Hepatocyte (in vitro differentiated cells): Measurements from ENCODE around the gene MATK. TPM values are rescaled to one million over a fixed set of nuclear protein-coding genes. Genes with fewer than 3 reads are reported as not detected.
"Not testable (repeated sequence)": the region's sequence is repeated elsewhere in the genome, so short reads cannot be mapped to it uniquely, and the experiment has no call there.

Experiments
- DNase-seq: peaks from one replicate; pipeline ENCODE4 v3.0.0-alpha.2; 2016; ENCODE audit warnings: low spot score
- H2AFZ ChIP-seq: fragments of 200-600 bp; sonication (generic); 2 replicates; pipeline ENCODE4 v1.6.0; 2016; ENCODE audit warnings: antibody characterized with exemption, mild to moderate bottlenecking
- H3K27ac ChIP-seq: fragments of 200-600 bp; sonication (generic); 2 replicates; pipeline ENCODE4 v1.5.1; 2016; ENCODE audit warnings: mild to moderate bottlenecking
- H3K27me3 ChIP-seq: fragments of 200-600 bp; sonication (generic); 2 replicates; pipeline ENCODE4 v1.6.1; 2016
- H3K36me3 ChIP-seq: fragments of 200-600 bp; sonication (generic); replicated peaks from 2 replicates; pipeline ENCODE4 v1.5.1; 2016; ENCODE audit warnings: low read depth; ENCODE audit not compliant: insufficient read depth
- H3K4me1 ChIP-seq: fragments of 200-600 bp; sonication (generic); 2 replicates; pipeline ENCODE4 v1.5.1; 2016; ENCODE audit warnings: mild to moderate bottlenecking, moderate library complexity; ENCODE audit not compliant: insufficient read depth
- H3K4me2 ChIP-seq: fragments of 200-600 bp; sonication (generic); 2 replicates; pipeline ENCODE4 v1.6.0; 2016
- H3K4me3 ChIP-seq: fragments of 200-600 bp; sonication (generic); 2 replicates; pipeline ENCODE4 v1.5.1; 2016; ENCODE audit warnings: mild to moderate bottlenecking
- H3K79me2 ChIP-seq: fragments of 200-600 bp; sonication (generic); 2 replicates; pipeline ENCODE4 v1.6.0; 2017; ENCODE audit warnings: mild to moderate bottlenecking
- H3K9me2 ChIP-seq: fragments of 200-600 bp; sonication (generic); replicated peaks from 2 replicates; pipeline ENCODE4 v1.6.0; 2017; ENCODE audit warnings: mild to moderate bottlenecking; ENCODE audit not compliant: insufficient read depth
- H3K9me3 ChIP-seq: fragments of 200-600 bp; sonication (generic); 2 replicates; pipeline ENCODE4 v1.5.1; 2016; ENCODE audit warnings: low read depth, mild to moderate bottlenecking
- H4K20me1 ChIP-seq: fragments of 200-600 bp; sonication (generic); 2 replicates; pipeline ENCODE4 v1.6.0; 2016; ENCODE audit warnings: mild to moderate bottlenecking; ENCODE audit not compliant: insufficient read depth, poor library complexity, severe bottlenecking
- EZH2 ChIP-seq: fragments of 200-600 bp; sonication (generic); IDR thresholded peaks from 2 replicates; pipeline ENCODE4 v1.6.1; 2016; ENCODE audit warnings: antibody characterized with exemption, mild to moderate bottlenecking, borderline replicate concordance
- EZH2phosphoT487 ChIP-seq: fragments of 200-600 bp; sonication (generic); IDR thresholded peaks from one replicate; pipeline ENCODE4 v1.6.1; 2018; ENCODE audit warnings: antibody characterized with exemption, mild to moderate bottlenecking, low read depth, moderate library complexity; ENCODE audit not compliant: unreplicated experiment, severe bottlenecking
- WGBS: methylation state at CpG from one replicate; pipeline ENCODE4 v1.1.6; 2016; ENCODE audit warnings: low lambda C conversion rate; ENCODE audit errors: missing lambda C conversion rate; 5-methylcytosine and 5-hydroxymethylcytosine counted together
- polyA plus RNA-seq: library from polyadenylated mRNA; unstranded; fragments of >200 nt; fragmentation: Nextera tagmentation; extraction: Ambion mirVana; gene quantifications from 2 replicates; pipeline ENCODE4 v1.2.1, GENCODE V29; 2016
- total RNA-seq: library from RNA; depleted of rRNA; stranded (reverse); fragments of >200 nt; gene quantifications from 2 replicates; pipeline ENCODE4 v1.2.3, GENCODE V29; 2014
- TF ChIP-seq, protein P1 (sequence below): fragments of 200-600 bp; sonication (generic); IDR thresholded peaks from 2 replicates; pipeline ENCODE4 v1.5.1; 2016; ENCODE audit warnings: antibody characterized with exemption, mild to moderate bottlenecking; ENCODE audit not compliant: poor library complexity

Gene MATK
- total and polyA plus RNA-seq, 2 experiments from 2014 or later: 0.50 TPM; not detected in 1

DNA sequence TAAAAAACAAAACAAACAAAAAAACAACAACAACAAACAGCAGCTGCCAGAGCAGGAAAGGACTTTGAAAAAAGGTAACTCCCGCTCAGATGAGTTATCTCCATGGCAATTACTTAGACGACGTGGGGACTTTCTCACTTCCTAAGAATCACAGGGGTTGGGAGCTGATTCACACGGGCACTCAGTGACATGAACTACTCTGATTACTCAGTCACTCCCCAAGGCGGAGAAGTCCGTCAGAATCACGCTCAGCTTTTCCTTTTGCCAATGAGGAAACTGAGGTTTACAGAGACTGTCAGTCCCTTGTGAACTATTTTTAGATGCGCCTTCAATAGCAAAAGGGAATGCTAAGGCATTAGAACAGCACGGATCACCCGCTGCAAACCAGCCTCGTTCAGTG is 32.3 kb upstream of the MATK start:
- Histone ChIP-seq H3K9me3 (no peaks in the 10 kb centered on the region), H3K4me2 (no peak overlapping the region), H3K27ac (no peak overlapping the region), H3K4me3 (no peak overlapping the region), H2AFZ (no peak overlapping the region), H3K36me3 (no peaks in the 10 kb centered on the region), H4K20me1 (no peaks in the 10 kb centered on the region), H3K4me1 (no peaks in the 10 kb centered on the region), H3K27me3 (no peaks in the 10 kb centered on the region), H3K79me2 (no peaks in the 10 kb centered on the region), H3K9me2 (no peaks in the 10 kb centered on the region)
- DNase-seq: no peak
- WGBS: 67% methylated on average over 11 of the region's 11 CpGs
- TF ChIP-seq, protein P1, sequence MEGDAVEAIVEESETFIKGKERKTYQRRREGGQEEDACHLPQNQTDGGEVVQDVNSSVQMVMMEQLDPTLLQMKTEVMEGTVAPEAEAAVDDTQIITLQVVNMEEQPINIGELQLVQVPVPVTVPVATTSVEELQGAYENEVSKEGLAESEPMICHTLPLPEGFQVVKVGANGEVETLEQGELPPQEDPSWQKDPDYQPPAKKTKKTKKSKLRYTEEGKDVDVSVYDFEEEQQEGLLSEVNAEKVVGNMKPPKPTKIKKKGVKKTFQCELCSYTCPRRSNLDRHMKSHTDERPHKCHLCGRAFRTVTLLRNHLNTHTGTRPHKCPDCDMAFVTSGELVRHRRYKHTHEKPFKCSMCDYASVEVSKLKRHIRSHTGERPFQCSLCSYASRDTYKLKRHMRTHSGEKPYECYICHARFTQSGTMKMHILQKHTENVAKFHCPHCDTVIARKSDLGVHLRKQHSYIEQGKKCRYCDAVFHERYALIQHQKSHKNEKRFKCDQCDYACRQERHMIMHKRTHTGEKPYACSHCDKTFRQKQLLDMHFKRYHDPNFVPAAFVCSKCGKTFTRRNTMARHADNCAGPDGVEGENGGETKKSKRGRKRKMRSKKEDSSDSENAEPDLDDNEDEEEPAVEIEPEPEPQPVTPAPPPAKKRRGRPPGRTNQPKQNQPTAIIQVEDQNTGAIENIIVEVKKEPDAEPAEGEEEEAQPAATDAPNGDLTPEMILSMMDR: no peak
- TF ChIP-seq EZH2phosphoT487 (no peak), EZH2 (no peak)

DNA sequence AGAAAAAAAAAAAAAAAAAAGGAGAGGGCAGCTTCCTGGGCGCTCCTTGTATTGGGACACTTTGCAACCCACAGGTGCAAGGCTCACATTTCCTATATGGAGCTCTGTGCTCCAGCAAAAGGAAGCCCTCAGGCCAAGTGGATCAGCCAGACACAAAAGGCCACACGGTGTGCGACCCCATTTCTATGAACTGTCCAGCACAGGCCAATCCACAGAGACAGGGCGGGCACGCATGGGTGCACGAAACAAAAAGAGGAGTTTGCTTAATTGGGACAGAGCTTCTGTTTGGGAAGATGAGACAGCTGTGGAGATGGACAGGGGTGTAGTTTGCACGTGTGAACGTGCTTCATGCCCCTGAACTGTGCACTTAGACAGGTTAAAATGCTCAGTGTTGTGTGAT is 31.6 kb upstream of the MATK start:
- Histone ChIP-seq H2AFZ (no peak overlapping the region), H3K79me2 (no peaks in the 10 kb centered on the region), H3K27me3 (no peaks in the 10 kb centered on the region), H4K20me1 (no peaks in the 10 kb centered on the region), H3K9me3 (no peaks in the 10 kb centered on the region), H3K9me2 (no peaks in the 10 kb centered on the region), H3K4me1 (no peaks in the 10 kb centered on the region), H3K36me3 (no peaks in the 10 kb centered on the region), H3K4me3 (no peak overlapping the region), H3K4me2 (no peak overlapping the region), H3K27ac (no peak overlapping the region)
- DNase-seq: no peak
- TF ChIP-seq, protein P1: no peak
- TF ChIP-seq EZH2: no peak
- no peak for TF ChIP-seq EZH2phosphoT487
- 92% methylated on average over 8 of the region's 8 CpGs for WGBS

DNA sequence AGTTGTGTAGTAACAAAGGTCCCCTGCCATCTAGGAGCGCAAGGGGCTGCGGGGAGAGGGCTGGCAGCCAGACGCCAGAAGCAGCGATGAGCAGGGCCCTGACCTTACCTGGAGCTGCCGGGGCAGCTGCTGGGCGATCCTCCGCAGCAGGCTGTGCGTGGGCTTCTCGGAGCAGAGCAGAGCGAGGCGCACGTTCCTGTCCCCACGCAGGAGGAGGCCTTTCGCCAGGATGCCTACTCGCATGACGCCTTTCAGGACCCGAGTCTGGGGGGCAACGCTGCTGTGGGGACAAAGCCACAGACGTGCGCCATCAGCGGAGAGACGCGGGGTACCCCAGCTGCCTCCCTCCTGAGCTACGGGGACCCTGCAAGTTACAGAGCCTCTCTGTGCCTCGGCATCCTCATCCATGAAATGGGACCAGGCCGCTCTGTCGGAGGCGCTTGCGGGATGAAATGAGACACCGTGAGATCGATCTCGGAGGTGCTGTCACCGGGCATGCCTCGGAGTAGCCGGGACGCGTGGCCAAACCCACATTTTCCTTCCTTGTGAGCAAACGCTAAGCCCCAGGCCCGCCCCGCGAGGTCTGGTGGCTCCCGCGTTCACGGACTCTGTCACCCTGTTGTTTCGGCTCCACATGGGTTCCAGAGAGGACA is 30.5 kb upstream of the MATK start:
- H3K27ac ChIP-seq: no peak overlapping the region
- H3K4me3 ChIP-seq: no peak overlapping the region
- 94% methylated on average over 45 of the region's 45 CpGs for WGBS
- H4K20me1 ChIP-seq: no peaks in the 10 kb centered on the region
- no peaks in the 10 kb centered on the region for H3K36me3 ChIP-seq
- H2AFZ ChIP-seq: no peak overlapping the region
- H3K9me3 ChIP-seq: no peaks in the 10 kb centered on the region
- DNase-seq: no peak
- no peak for TF ChIP-seq EZH2
- TF ChIP-seq EZH2phosphoT487: no peak
- TF ChIP-seq, protein P1: no peak
- H3K4me2 ChIP-seq: no peak overlapping the region
- H3K79me2 ChIP-seq: no peaks in the 10 kb centered on the region
- H3K27me3 ChIP-seq: no peaks in the 10 kb centered on the region
- H3K9me2 ChIP-seq: no peaks in the 10 kb centered on the region
- H3K4me1 ChIP-seq: no peaks in the 10 kb centered on the region

DNA sequence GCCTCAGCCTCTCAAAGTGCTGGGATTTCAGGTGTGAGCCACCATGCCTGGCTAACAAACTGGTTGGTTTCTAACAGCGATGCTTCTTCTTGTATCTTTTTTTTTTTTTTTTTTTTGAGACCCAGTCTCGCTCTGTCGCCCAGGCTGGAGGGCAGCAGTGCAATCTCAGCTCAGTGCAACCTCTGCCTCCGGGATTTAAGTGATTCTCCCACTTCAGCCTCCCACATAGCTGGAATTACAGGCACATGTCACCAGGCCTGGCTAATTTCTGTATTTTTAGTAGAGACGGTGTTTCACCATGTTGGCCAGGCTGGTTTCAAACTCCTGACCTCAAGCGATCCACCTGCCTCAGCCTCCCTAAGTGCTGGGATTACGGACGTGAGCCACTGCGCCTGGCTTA is 30.0 kb upstream of the MATK start:
- H3K27me3 ChIP-seq, H3K9me2 ChIP-seq, H3K27ac ChIP-seq, H3K36me3 ChIP-seq, H3K9me3 ChIP-seq, H3K4me2 ChIP-seq, H3K79me2 ChIP-seq, H4K20me1 ChIP-seq, H2AFZ ChIP-seq, DNase-seq, H3K4me3 ChIP-seq, H3K4me1 ChIP-seq: not testable (repeated sequence)
- 92% methylated on average over 9 of the region's 9 CpGs for WGBS
